Suprapubic skin (tissue), 3 donors: ENCODE results near the gene ZNF740.

Source experiments
- CTCF ChIP-seq, 2 donors: fragments of 200-600 bp in 1 of 2; fragments of 450-650 bp in 1 of 2; sonication (generic) in 1 of 2; IDR thresholded peaks; one replicate each; pipeline ENCODE4 v1.5.1; 2016 to 2019; ENCODE audit warnings: antibody characterized with exemption in 2 of 2, mild to moderate bottlenecking in 1 of 2, moderate library complexity in 1 of 2
- POLR2A ChIP-seq, 2 donors: fragments of 450-650 bp; IDR thresholded peaks; one replicate each; pipeline ENCODE4 v1.6.1; 2017; ENCODE audit warnings: antibody characterized with exemption in 2 of 2, mild to moderate bottlenecking in 2 of 2, moderate library complexity in 2 of 2

- no peak for TF ChIP-seq CTCF (IDR thresholded peaks at IDR 0.05)
- TF ChIP-seq POLR2A (IDR thresholded peaks at IDR 0.05): no peak
Observed at GRCh38 chr12:53193040-53193439, 12.5 kb downstream of the ZNF740 start.
